Measurements from ENCODE around the gene ECE1. TPM values are rescaled to one million over a fixed set of nuclear protein-coding genes. Genes with fewer than 3 reads are reported as not detected.

Gene ECE1
- total and polyA plus RNA-seq, 10 of the 15 experiments (the other 5 are each of a cell fraction or from before 2014, with no cell fraction given), result 0.97 to 81.0 (median 37.0) TPM

- TF ChIP-seq ZNF592 (IDR thresholded peaks at IDR 0.05), result no peak
- TF ChIP-seq MAX (IDR thresholded peaks at IDR 0.05; ENCODE audit: low read depth, low read length), result no peak
- TF ChIP-seq GABPA (IDR thresholded peaks at IDR 0.05; ENCODE audit: low read depth), result no peak
- TF ChIP-seq BRCA1 (IDR thresholded peaks at IDR 0.05; ENCODE audit: low read depth, low read length), result no peak
- TF ChIP-seq SMAD5 (IDR thresholded peaks at IDR 0.05; ENCODE audit: low read depth), result no peak
- TF ChIP-seq SMC3 (IDR thresholded peaks at IDR 0.05; ENCODE audit: borderline replicate concordance, low read length), result peak; percentile 20; the same call in 1 of the 2 replicates
- 0 out of 2 replicates have a peak, but pooled peaks have one; percentile 12 for TF ChIP-seq E2F4 (IDR thresholded peaks at IDR 0.05; ENCODE audit: low read depth, low read length)
- TF ChIP-seq MYB (IDR thresholded peaks at IDR 0.05; ENCODE audit: borderline replicate concordance, low read depth, low read length), result no peak
- TF ChIP-seq CEBPZ (IDR thresholded peaks at IDR 0.05; ENCODE audit: low read depth, low read length), result no peak
- no peak for TF ChIP-seq EGR1 (IDR thresholded peaks at IDR 0.05; ENCODE audit: borderline replicate concordance in 1 of 2, low read depth in 2 of 2, low read length in 2 of 2)
- TF ChIP-seq ZBTB33 (IDR thresholded peaks at IDR 0.05), result no peak
- 0 out of 2 replicates have a peak, but pooled peaks have one; percentile 37 for TF ChIP-seq LARP7 (IDR thresholded peaks at IDR 0.05)
- TF ChIP-seq ETV6 (conservative IDR thresholded peaks at IDR 0.05 in 1 of 2, IDR thresholded peaks at IDR 0.05 in 1 of 2; ENCODE audit: borderline replicate concordance in 1 of 2, low read depth in 1 of 2), result 0 out of 4 replicates have a peak, but pooled peaks of 1 of the 2 experiments have one; percentile 8
- TF ChIP-seq FOS (IDR thresholded peaks at IDR 0.05; ENCODE audit: borderline replicate concordance, extremely low read depth, insufficient read length), result no peak
- TF ChIP-seq KLF5 (IDR thresholded peaks at IDR 0.05; ENCODE audit: partially characterized antibody), result no peak
These were observed 3.4 kb upstream of the ECE1 start (continued) for GRCh38 chr1:21293537-21294265.

All from GM12878 (cell line).